Mesothelial cell of epicardium (in vitro differentiated cells): ENCODE results near the gene POLRMT. TPM values are rescaled to one million over a fixed set of nuclear protein-coding genes. Genes with fewer than 3 reads are reported as not detected.

Source experiments
- DNase-seq, 2 experiments: peaks; one replicate each; pipeline ENCODE4 v3.0.0; 2021; ENCODE audit warnings: low spot score in 2 of 2; ENCODE audit not compliant: unreplicated experiment in 2 of 2
- H3K27ac Mint-ChIP-seq: 2 replicates; pipeline ENCODE4 v1.8.0; 2021; ENCODE audit warnings: mixed read lengths
- H3K27me3 Mint-ChIP-seq: 2 replicates; pipeline ENCODE4 v1.8.0; 2021; ENCODE audit warnings: low read depth, mixed read lengths
- H3K36me3 Mint-ChIP-seq: 2 replicates; pipeline ENCODE4 v1.8.0; 2021; ENCODE audit warnings: mixed read lengths
- H3K4me1 Mint-ChIP-seq: 2 replicates; pipeline ENCODE4 v1.8.0; 2021; ENCODE audit warnings: mixed read lengths
- H3K4me3 Mint-ChIP-seq: 2 replicates; pipeline ENCODE4 v1.8.0; 2021; ENCODE audit warnings: mild to moderate bottlenecking, moderate library complexity, mixed read lengths
- H3K9me3 Mint-ChIP-seq: 2 replicates; pipeline ENCODE4 v1.8.0; 2021; ENCODE audit warnings: mixed read lengths
- CTCF ChIP-seq: fragments of 200-600 bp; sonication (generic); IDR thresholded peaks from one replicate; pipeline ENCODE4 v1.5.0; 2021; ENCODE audit warnings: antibody characterized with exemption; ENCODE audit not compliant: unreplicated experiment
- total RNA-seq: library from RNA; stranded (reverse); gene quantifications from 3 replicates; pipeline ENCODE4 v1.2.1, GENCODE V29; 2021

POLRMT gene
- total RNA-seq, 1 donor from 2014 or later, result 56.4 TPM

GRCh38 chr19:602391-603301 is 30.7 kb downstream of the POLRMT start:
- no peak for TF ChIP-seq CTCF
- no peaks in the 10 kb centered on the region for H3K36me3 Mint-ChIP-seq
- H3K4me1 Mint-ChIP-seq, result no peaks in the 10 kb centered on the region
- no peak overlapping the region for H3K4me3 Mint-ChIP-seq
- H3K27ac Mint-ChIP-seq, result no peak overlapping the region
- peaks cover 2% of the 10 kb centered on the region for H3K27me3 Mint-ChIP-seq
- DNase-seq, result no peak
- H3K9me3 Mint-ChIP-seq, result no peaks in the 10 kb centered on the region

GRCh38 chr19:601790-602189 is 31.5 kb downstream of the POLRMT start:
- H3K36me3 Mint-ChIP-seq, result no peaks in the 10 kb centered on the region
- no peak for TF ChIP-seq CTCF
- no peaks in the 10 kb centered on the region for H3K4me1 Mint-ChIP-seq
- DNase-seq, result no peak
- no peak overlapping the region for H3K27ac Mint-ChIP-seq
- no peaks in the 10 kb centered on the region for H3K9me3 Mint-ChIP-seq
- H3K27me3 Mint-ChIP-seq, result peaks cover 2% of the 10 kb centered on the region
- H3K4me3 Mint-ChIP-seq, result no peak overlapping the region

GRCh38 chr19:601310-601709 is 32.0 kb downstream of the POLRMT start:
- no peaks in the 10 kb centered on the region for H3K9me3 Mint-ChIP-seq
- no peaks in the 10 kb centered on the region for H3K36me3 Mint-ChIP-seq
- H3K27me3 Mint-ChIP-seq, result peaks cover 5% of the 10 kb centered on the region
- no peak for DNase-seq
- TF ChIP-seq CTCF, result no peak
- no peak overlapping the region for H3K27ac Mint-ChIP-seq
- H3K4me3 Mint-ChIP-seq, result no peak overlapping the region
- no peaks in the 10 kb centered on the region for H3K4me1 Mint-ChIP-seq

- Mint-ChIP-seq H3K36me3 (no peaks in the 10 kb centered on the region), H3K4me3 (no peak overlapping the region), H3K9me3 (no peaks in the 10 kb centered on the region), H3K4me1 (no peaks in the 10 kb centered on the region), H3K27me3 (peaks cover 37% of the 10 kb centered on the region), H3K27ac (no peak overlapping the region)
- no peak for TF ChIP-seq CTCF
- DNase-seq, result no peak
Observed at GRCh38 chr19:597406-598315, 35.7 kb downstream of the POLRMT start.

- no peaks in the 10 kb centered on the region for H3K9me3 Mint-ChIP-seq
- H3K27me3 Mint-ChIP-seq, result peaks cover 51% of the 10 kb centered on the region
- no peaks in the 10 kb centered on the region for H3K36me3 Mint-ChIP-seq
Observed at GRCh38 chr19:596263-596655, 37.1 kb downstream of the POLRMT start.

More at GRCh38 chr19:596263-596655, 37.1 kb downstream of the POLRMT start:
- peaks cover 3% of the 10 kb centered on the region for H3K4me1 Mint-ChIP-seq
- no peak for DNase-seq
- H3K27ac Mint-ChIP-seq, result no peak overlapping the region
- no peak for TF ChIP-seq CTCF
- H3K4me3 Mint-ChIP-seq, result no peak overlapping the region
